HG02571 (cell line): ENCODE results near the gene KIF5B.
A peak's percentile ranks its signal among the peaks of the same experiment; 100 is the strongest.
"Not testable (repeated sequence)": the region's sequence is repeated elsewhere in the genome, so short reads cannot be mapped to it uniquely, and the experiment has no call there.

Experiments
- ATAC-seq: cut with Tn5 transposase; IDR thresholded peaks from one replicate; pipeline ENCODE4 v1.9.1; 2021; ENCODE audit warnings: mild to moderate bottlenecking, moderate library complexity; ENCODE audit not compliant: unreplicated experiment

KIF5B gene

GRCh38 chr10:32060347-32060746 lies 4.1 kb upstream of the KIF5B start:
- ATAC-seq = no peak

GRCh38 chr10:32059472-32059871 lies 3.2 kb upstream of the KIF5B start:
- ATAC-seq = no peak

GRCh38 chr10:32057036-32057372 lies 779 bp upstream of the KIF5B start:
- no peak for ATAC-seq

- peak; percentile 45 for ATAC-seq
Measured at GRCh38 chr10:32055478-32056135, 618 bp downstream of the KIF5B start.

GRCh38 chr10:32054094-32054493 lies 2.1 kb downstream of the KIF5B start:
- ATAC-seq = no peak

- ATAC-seq = not testable (repeated sequence)
Measured at GRCh38 chr10:32053392-32053791, 2.8 kb downstream of the KIF5B start.

- no peak for ATAC-seq
Measured at GRCh38 chr10:32051926-32052325, 4.3 kb downstream of the KIF5B start.

- ATAC-seq = no peak
Measured at GRCh38 chr10:32050177-32050576, 6.0 kb downstream of the KIF5B start.

GRCh38 chr10:32049113-32049512 lies 7.1 kb downstream of the KIF5B start:
- no peak for ATAC-seq

- no peak for ATAC-seq
Measured at GRCh38 chr10:32048282-32048681, 7.9 kb downstream of the KIF5B start.

GRCh38 chr10:32047881-32048280 lies 8.3 kb downstream of the KIF5B start:
- no peak for ATAC-seq

GRCh38 chr10:32046151-32046550 lies 10.1 kb downstream of the KIF5B start:
- no peak for ATAC-seq

GRCh38 chr10:32042730-32043129 lies 13.5 kb downstream of the KIF5B start:
- not testable (repeated sequence) for ATAC-seq

GRCh38 chr10:32041290-32042028 lies 14.8 kb downstream of the KIF5B start:
- no peak for ATAC-seq

GRCh38 chr10:32039734-32040133 lies 16.5 kb downstream of the KIF5B start:
- ATAC-seq = no peak

- ATAC-seq = no peak
Measured at GRCh38 chr10:32038777-32039176, 17.4 kb downstream of the KIF5B start.

- ATAC-seq = no peak
Measured at GRCh38 chr10:32036922-32037321, 19.3 kb downstream of the KIF5B start.

- ATAC-seq = no peak
Measured at GRCh38 chr10:32035038-32035437, 21.2 kb downstream of the KIF5B start.

- no peak for ATAC-seq
Measured at GRCh38 chr10:32033171-32033570, 23.1 kb downstream of the KIF5B start.

- ATAC-seq = no peak
Measured at GRCh38 chr10:32031920-32032319, 24.3 kb downstream of the KIF5B start.

GRCh38 chr10:32031424-32031823 lies 24.8 kb downstream of the KIF5B start:
- no peak for ATAC-seq

GRCh38 chr10:32028710-32029109 lies 27.5 kb downstream of the KIF5B start:
- ATAC-seq = no peak

GRCh38 chr10:32023264-32023663 lies 33.0 kb downstream of the KIF5B start:
- no peak for ATAC-seq
